ENCODE measurements around the gene PEX13. TPM values are rescaled to one million over a fixed set of nuclear protein-coding genes. Genes with fewer than 3 reads are reported as not detected.

The PEX13 gene
- polyA plus RNA-seq, 2 of the 4 experiments (the other 2 are of a cell fraction): 18.5 to 42.5 TPM

GRCh38 chr2:60976256-60976850, 41.2 kb upstream of the PEX13 start:
- no peak overlapping the region for H3K27ac ChIP-seq
- H3K4me2 ChIP-seq: no peak overlapping the region
- TF ChIP-seq HES2 (IDR thresholded peaks at IDR 0.05): no peak
- no peak for TF ChIP-seq ESRRA (IDR thresholded peaks at IDR 0.05; ENCODE audit: borderline replicate concordance, low read length)
- no peak for TF ChIP-seq CHD4 (IDR thresholded peaks at IDR 0.05; ENCODE audit: borderline replicate concordance)
- TF ChIP-seq FOXS1 (CRISPR knock-in tag; IDR thresholded peaks at IDR 0.05): no peak
- TF ChIP-seq NR3C1 (IDR thresholded peaks at IDR 0.05): no peak
- no peak for TF ChIP-seq ZNF302 (CRISPR knock-in tag; IDR thresholded peaks at IDR 0.05)
- TF ChIP-seq ELK1 (IDR thresholded peaks at IDR 0.05; ENCODE audit: low read depth, low read length): no peak
- no peak for TF ChIP-seq SMC3 (IDR thresholded peaks at IDR 0.05)
- TF ChIP-seq HDAC2 (IDR thresholded peaks at IDR 0.05): no peak
- TF ChIP-seq HOXA7 (CRISPR knock-in tag; IDR thresholded peaks at IDR 0.05): no peak
- no peak for TF ChIP-seq HOXB5 (CRISPR knock-in tag; IDR thresholded peaks at IDR 0.05)
- no peak for TF ChIP-seq CTCF (IDR thresholded peaks at IDR 0.05)
- no peak for TF ChIP-seq RFX5 (IDR thresholded peaks at IDR 0.05)
- no peaks in the 10 kb centered on the region for H3K4me1 ChIP-seq
- FAIRE-seq (no peak), ATAC-seq (no peak), DNase-seq (ENCODE audit: low read depth in 1 of 2, low spot score in 1 of 2) (no peak)
- H3K4me3 ChIP-seq: no peak overlapping the region
- H3K9me3 ChIP-seq: no peaks in the 10 kb centered on the region
- WGBS (ENCODE audit: missing lambda C conversion rate): 87% methylated on average over 3 of the region's 3 CpGs
- POLR2A ChIA-PET: no interaction called here
- CTCF ChIA-PET: interaction anchor here (1.4 to 2.4 kb wide), 2 partner anchors 22 to 269 kb away, joined by 4 to 10 read pairs; no protein-coding TSS in a partner anchor

- WGBS (ENCODE audit: missing lambda C conversion rate): 58% methylated on average over 5 of the region's 5 CpGs
- DNase-seq (ENCODE audit: low read depth in 1 of 2, low spot score in 1 of 2) (no peak), FAIRE-seq (no peak), ATAC-seq (no peak)
- H3K27ac ChIP-seq: no peak overlapping the region
- CTCF ChIA-PET: interaction anchor here (1.1 to 2.4 kb wide), 4 partner anchors 10 to 269 kb away, joined by 3 to 10 read pairs (median 6); no protein-coding TSS in a partner anchor
- TF ChIP-seq HOXA7 (CRISPR knock-in tag; IDR thresholded peaks at IDR 0.05) (no peak), SREBF2 (IDR thresholded peaks at IDR 0.05) (no peak), CBX2 (IDR thresholded peaks at IDR 0.05; ENCODE audit: borderline replicate concordance, low read depth) (no peak), RAD21 (conservative IDR thresholded peaks at IDR 0.05 in 1 of 2, IDR thresholded peaks at IDR 0.05 in 1 of 2) (no peak), NPAS2 (CRISPR knock-in tag; IDR thresholded peaks at IDR 0.05; ENCODE audit: borderline replicate concordance) (no peak), MAX (IDR thresholded peaks at IDR 0.05) (no peak), RCOR1 (IDR thresholded peaks at IDR 0.05; ENCODE audit: low read depth, low read length) (no peak), HDAC2 (IDR thresholded peaks at IDR 0.05) (no peak), PBX3 (IDR thresholded peaks at IDR 0.05) (no peak), NR3C1 (IDR thresholded peaks at IDR 0.05) (no peak), CBX8 (IDR thresholded peaks at IDR 0.05) (no peak), ZSCAN20 (CRISPR knock-in tag; IDR thresholded peaks at IDR 0.05) (no peak), GATA3 (IDR thresholded peaks at IDR 0.05; ENCODE audit: borderline replicate concordance) (no peak), E2F6 (IDR thresholded peaks at IDR 0.05; ENCODE audit: borderline replicate concordance, low read depth) (no peak), KDM1A (IDR thresholded peaks at IDR 0.05; ENCODE audit: low read depth) (no peak), CHD4 (IDR thresholded peaks at IDR 0.05; ENCODE audit: borderline replicate concordance) (no peak), HES2 (IDR thresholded peaks at IDR 0.05) (no peak), SMC3 (IDR thresholded peaks at IDR 0.05) (no peak), HOXB13 (CRISPR knock-in tag; IDR thresholded peaks at IDR 0.05; ENCODE audit: low read depth) (no peak)
- no peaks in the 10 kb centered on the region for H3K4me1 ChIP-seq
- no peak overlapping the region for H3K4me3 ChIP-seq
- no peak overlapping the region for H3K4me2 ChIP-seq
- no peaks in the 10 kb centered on the region for H3K9me3 ChIP-seq
- POLR2A ChIA-PET: no interaction called here
Measured at GRCh38 chr2:60976875-60977561, 40.5 kb upstream of the PEX13 start.

All from A549 (cell line).